Left hindlimb (tissue), 1 donor: ENCODE data around the gene PRPF38B.
A peak's percentile ranks its signal among the peaks of the same experiment; 100 is the strongest.
"Not testable (repeated sequence)": the region's sequence is repeated elsewhere in the genome, so short reads cannot be mapped to it uniquely, and the experiment has no call there.

Experiments
- DNase-seq: peaks from one replicate; pipeline ENCODE4 v3.0.0-alpha.2; 2018

The PRPF38B gene, protein sequence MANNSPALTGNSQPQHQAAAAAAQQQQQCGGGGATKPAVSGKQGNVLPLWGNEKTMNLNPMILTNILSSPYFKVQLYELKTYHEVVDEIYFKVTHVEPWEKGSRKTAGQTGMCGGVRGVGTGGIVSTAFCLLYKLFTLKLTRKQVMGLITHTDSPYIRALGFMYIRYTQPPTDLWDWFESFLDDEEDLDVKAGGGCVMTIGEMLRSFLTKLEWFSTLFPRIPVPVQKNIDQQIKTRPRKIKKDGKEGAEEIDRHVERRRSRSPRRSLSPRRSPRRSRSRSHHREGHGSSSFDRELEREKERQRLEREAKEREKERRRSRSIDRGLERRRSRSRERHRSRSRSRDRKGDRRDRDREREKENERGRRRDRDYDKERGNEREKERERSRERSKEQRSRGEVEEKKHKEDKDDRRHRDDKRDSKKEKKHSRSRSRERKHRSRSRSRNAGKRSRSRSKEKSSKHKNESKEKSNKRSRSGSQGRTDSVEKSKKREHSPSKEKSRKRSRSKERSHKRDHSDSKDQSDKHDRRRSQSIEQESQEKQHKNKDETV

DNA sequence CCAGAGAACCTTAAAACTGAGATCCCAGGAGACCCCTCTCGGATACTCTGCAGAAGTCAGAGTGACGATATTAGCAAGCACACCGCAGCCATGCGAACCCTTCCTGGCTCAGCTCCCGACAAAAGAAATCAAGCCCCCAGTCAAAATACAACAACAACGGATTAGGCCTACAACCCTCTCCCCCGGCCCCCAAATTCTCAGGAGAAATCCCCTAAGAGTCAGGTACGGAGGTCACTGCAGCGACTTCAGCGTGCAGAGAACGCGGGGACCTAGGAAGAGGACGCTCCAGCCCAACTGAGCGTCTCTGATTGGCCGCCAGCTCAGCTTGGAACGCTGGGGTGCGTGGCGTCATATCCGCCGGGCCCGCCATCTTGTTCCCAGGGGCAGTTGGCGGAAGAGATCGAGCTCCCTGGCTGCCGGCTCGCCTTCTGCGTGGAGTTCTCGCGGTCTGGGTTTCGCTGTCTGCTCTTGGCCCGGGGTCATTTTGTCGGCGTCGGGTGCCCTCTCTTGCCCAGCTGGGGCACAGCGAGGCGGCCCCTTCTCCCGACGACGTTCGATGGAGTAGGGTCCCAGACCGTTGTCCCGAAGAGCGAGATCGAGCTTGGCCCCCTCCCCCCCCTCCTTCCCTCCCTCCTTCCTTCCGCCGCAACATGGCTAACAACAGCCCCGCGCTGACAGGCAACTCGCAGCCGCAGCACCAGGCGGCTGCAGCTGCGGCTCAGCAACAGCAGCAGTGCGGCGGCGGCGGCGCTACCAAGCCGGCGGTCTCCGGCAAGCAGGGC, at the start of gene PRPF38B:
Gene PRPF38B (plus strand): TSS at position 369 of the 782 bp plus-strand sequence. CDS start 282 bp downstream, at position 651.
- DNase-seq, result peak; percentile 97

DNA sequence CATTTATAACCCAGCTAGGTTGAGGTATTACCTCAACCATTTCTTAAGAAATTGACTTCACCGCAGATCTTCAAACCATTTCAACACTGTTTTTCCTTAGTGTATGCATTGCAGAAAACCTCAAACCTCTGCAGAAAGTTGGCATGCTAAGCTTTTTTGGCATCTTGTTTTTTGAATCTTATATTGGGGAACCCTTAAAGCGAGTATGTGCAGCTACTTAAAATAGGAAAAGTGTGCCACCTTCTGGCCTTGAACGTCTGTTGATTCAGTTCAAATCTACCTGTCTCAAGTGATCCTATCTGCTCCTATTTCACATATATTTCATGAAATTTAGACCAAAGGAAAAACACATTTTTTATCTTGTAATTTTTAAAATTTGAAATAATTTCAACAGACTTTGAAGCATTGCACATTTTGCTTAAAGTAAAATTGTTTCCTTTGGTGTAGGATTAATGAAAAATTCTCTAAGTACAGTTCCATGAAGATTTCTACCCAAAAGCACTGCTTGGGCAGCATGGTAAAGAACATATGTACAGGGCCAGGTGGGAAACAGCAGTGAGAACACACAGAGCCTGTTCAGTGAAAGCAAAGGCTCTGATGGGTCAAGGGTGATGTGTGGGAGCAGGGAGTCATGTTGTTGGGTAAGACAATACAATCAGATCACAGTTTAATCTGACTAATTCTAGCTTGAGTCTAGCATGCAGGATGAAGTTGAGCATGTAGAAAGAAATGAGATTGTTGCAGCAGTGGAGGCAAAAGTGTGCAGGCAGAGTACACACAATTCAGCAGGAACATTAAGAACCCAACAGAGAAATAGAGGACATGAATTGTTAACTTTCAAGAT, 48.4 kb upstream of the PRPF38B start:
- DNase-seq, result no peak

DNA sequence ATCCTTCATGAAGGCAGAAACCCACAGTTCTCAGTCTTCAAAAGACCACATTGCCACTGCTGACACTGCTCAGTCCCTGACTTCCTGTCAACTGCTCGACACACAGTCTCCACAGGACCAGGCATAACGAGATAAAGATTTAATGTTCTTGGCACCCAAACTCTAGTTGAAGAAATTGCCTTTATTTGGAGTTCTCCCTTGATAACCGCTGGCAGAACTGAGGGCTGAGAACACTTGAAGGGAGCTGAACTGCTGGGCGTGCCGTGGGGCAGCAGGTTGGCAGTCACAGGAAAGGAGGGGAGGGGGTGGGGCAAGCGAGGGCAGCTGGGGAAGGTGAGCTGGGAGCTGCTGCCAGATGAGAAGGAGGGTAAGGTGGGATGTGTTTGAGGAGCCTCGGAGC, 47.1 kb upstream of the PRPF38B start:
- DNase-seq, result no peak

- no peak for DNase-seq
These were observed 46.4 kb upstream of the PRPF38B start for GRCh38 chr1:108645564-108646184.

- no peak for DNase-seq
These were observed 45.9 kb upstream of the PRPF38B start for GRCh38 chr1:108646265-108646647.

GRCh38 chr1:108646648-108647269, 45.4 kb upstream of the PRPF38B start:
- peak; percentile 47 for DNase-seq

GRCh38 chr1:108653431-108654105, 38.5 kb upstream of the PRPF38B start:
- DNase-seq, result no peak

DNA sequence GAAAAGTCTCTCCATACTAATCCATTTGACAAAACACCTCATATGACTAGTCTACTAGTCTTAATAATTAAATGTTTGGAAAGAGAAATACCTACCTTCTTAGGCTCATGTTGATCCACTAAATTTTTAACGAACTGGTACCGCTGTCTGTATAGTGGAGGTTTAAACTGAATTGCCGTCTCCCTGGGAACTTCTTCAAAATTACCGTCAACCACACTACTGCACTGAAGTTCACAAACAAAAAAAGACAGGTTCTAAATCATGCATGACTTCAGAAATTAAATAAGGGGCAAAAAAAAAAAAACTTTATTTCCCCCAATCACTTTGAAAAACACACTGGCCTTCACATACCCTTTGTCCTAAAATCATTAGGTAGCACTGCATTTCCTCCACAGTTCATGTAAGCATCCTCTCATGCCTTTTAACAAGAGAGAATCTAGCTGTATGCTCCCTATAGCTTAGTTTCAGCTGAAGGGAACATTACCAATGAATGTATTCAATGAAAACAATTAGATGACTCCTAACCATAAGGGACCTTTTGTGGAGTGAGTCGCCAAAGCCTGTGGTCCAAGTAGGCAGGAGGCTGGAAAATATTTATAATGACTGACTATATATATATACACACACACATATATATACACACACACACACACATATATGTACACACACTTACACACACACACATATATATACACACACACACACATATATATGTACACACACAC, 34.6 kb upstream of the PRPF38B start:
- no peak for DNase-seq

DNA sequence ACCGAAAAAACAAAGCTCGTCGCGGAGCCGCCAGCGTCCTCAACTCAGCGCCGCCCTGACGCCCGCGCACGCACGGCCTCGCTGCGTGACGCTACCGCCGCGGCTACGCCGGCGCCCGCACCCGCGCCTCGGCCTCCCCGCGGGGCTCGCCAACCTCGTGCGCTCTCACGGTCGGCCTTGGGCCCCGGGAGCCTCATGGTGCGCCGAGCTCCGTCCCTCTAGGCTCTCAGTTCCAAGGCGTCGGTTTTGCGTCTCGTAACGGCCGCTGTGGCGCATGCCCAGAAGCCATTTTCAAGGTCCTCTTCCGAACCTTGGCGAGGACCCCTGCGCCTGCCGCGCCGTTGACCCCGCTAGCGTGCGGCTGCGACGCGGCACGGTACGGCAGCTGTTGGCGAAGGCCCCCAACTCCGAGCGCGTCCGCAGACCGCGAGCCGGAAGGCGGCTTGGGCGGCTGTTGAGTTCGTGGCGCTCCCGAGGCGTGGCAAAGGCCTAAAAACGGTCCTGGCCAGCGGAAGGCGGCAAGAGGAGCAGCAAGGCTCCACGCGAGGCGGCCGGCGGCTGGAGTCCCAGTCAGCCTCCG, 31.0 kb upstream of the PRPF38B start, which contains the start of gene HENMT1:
Gene HENMT1 (minus strand): TSS at position 64 of the 580 bp plus-strand sequence. CDS start 1,209 bp downstream, outside the sequence.
- peak; percentile 89 for DNase-seq

- DNase-seq, result no peak
These were observed 29.0 kb upstream of the PRPF38B start for GRCh38 chr1:108663074-108663473.

DNA sequence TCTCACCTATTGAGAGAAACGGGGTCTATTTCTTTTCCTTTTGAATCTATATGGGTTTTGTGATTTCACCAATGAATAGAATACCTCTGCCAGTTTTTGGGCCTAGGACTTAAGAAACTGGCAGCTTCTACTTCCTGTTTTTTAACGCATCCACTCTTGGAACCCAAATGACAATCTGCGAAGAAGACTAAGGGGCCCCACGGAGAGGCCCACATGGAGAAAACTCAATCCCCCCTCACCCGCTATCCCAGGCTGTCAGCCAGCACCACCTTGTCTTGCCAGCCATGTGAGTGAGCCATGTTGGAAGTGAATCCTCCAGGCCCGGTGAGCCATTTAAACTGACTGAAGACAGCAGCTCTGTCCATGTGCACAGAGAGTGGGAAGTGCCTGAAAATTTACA, 27.6 kb upstream of the PRPF38B start:
- no peak for DNase-seq

- DNase-seq, result no peak
These were observed 27.0 kb upstream of the PRPF38B start for GRCh38 chr1:108665067-108665466.

DNA sequence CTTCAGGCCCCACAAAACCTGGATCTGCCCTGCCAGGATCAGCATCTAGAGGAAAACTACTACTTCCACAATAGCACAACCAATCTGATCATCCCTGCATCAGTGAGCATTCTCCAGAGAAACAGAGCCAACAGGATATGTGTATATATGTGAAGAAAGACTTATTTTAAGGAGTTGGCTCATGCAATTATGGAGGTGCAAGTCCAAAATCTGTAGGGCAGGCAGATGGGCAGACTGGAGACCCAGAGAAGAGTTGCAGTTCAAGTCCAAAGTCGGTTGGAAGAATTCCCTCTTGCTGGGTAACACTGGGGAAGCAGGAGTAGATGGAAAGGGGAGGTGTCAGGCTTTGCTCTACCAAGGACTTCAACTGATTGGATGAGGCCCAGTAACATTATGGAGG, 26.3 kb upstream of the PRPF38B start:
- no peak for DNase-seq

- not testable (repeated sequence) for DNase-seq
These were observed 24.7 kb upstream of the PRPF38B start for GRCh38 chr1:108667422-108667821.

GRCh38 chr1:108668777-108669176, 23.3 kb upstream of the PRPF38B start:
- DNase-seq, result no peak

DNA sequence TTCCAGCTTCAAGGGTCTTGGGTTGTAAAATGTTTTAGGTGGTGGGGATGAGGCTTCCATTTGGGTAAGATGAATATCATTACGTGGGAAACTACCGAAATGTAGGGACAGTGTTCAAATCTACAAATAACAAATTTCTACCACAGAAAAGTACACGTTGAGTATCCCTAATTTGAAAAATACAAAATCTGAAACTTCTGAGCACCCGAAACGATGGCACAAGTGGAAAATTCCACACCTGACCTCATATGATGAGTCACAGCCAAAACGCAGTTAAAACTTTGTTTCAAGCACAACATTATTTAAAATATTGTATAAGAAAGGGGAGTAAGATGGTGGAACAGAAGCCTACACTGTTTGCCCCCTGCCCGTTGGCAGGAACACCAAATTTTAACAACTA, 22.4 kb upstream of the PRPF38B start:
- no peak for DNase-seq

DNA sequence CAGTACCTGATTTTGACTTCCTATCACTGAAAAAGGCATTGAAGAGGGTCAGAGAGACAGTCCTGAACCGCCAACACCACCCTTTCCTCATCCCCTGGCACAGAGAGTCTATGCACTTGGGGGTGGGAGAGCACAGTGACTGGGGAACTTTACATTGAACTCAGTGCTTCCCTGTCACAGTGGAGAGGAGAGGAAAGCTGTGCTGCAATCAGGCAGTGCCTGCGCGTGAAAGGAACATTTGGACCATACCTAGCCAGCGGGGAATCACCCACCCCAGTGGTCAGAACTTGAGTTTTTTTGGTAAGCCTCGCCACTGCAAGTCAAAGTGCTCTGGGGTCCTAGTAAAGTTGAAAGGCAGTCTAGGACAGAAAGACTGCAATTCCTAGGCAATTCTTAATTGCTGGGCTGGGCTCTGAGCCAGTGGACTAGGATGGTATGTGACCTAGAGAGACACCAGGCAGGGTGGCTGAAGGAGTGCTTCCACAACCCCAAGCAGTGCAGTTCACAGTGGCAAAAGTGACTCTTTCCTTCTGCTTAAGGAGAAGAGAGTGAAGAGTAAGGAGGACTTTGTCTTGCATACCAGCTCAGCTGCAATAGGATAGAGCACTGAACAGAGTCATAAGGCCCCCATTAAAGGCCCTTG, 21.9 kb upstream of the PRPF38B start:
- DNase-seq, result no peak

DNA sequence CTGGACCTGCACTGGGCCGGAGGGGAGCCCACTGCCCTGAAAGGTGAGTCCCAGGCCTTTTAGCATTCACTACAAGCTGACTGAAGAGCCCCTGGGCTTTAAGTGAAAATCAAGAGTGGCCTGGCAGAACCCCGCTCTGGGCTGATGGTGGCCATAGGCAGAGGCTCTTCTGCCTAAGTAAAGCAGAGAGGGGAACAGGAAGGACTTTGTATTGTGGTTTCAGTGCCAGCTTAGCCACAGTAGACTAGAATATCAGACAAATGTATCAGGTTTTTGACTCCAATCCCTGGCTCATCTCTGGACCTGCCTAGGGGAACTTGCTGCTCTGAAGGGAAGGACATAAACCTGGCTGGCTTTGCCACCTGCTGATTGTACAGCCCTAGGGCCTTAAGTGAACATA, 21.0 kb upstream of the PRPF38B start:
- DNase-seq, result no peak

GRCh38 chr1:108678706-108679105, 13.4 kb upstream of the PRPF38B start:
- no peak for DNase-seq
